ENCODE results near the gene RAET1E.
A peak's percentile ranks its signal among the peaks of the same experiment; 100 is the strongest.

The RAET1E gene

GRCh38 chr6:149888093-149888492 is 9.8 kb downstream of the RAET1E start:
- H3K4me3 ChIP-seq (ENCODE audit: control insufficient read depth, low read depth, low read length) = no peak overlapping the region
- TF ChIP-seq CTCF (conservative IDR thresholded peaks at IDR 0.05; ENCODE audit: control insufficient read depth, insufficient read depth, low read depth, low read length) = no peak
- DNase-seq (ENCODE audit: low read depth) = no peak

- peak; percentile 93 for DNase-seq (ENCODE audit: low read depth)
- no peak overlapping the region for H3K4me3 ChIP-seq (ENCODE audit: control insufficient read depth, low read depth, low read length)
- no peak for TF ChIP-seq CTCF (conservative IDR thresholded peaks at IDR 0.05; ENCODE audit: control insufficient read depth, insufficient read depth, low read depth, low read length)
Observed at GRCh38 chr6:149887343-149887742, 10.6 kb downstream of the RAET1E start.

GRCh38 chr6:149885888-149886287 is 12.0 kb downstream of the RAET1E start:
- H3K4me3 ChIP-seq (ENCODE audit: control insufficient read depth, low read depth, low read length) = no peak overlapping the region
- TF ChIP-seq CTCF (conservative IDR thresholded peaks at IDR 0.05; ENCODE audit: control insufficient read depth, insufficient read depth, low read depth, low read length) = no peak
- DNase-seq (ENCODE audit: low read depth) = no peak

GRCh38 chr6:149884617-149885016 is 13.3 kb downstream of the RAET1E start:
- no peak for TF ChIP-seq CTCF (conservative IDR thresholded peaks at IDR 0.05; ENCODE audit: control insufficient read depth, insufficient read depth, low read depth, low read length)
- no peak overlapping the region for H3K4me3 ChIP-seq (ENCODE audit: control insufficient read depth, low read depth, low read length)
- DNase-seq (ENCODE audit: low read depth) = no peak

- no peak overlapping the region for H3K4me3 ChIP-seq (ENCODE audit: control insufficient read depth, low read depth, low read length)
- TF ChIP-seq CTCF (conservative IDR thresholded peaks at IDR 0.05; ENCODE audit: control insufficient read depth, insufficient read depth, low read depth, low read length) = no peak
- DNase-seq (ENCODE audit: low read depth) = peak; percentile 42
Observed at GRCh38 chr6:149884215-149884614, 13.7 kb downstream of the RAET1E start.

- no peak for DNase-seq (ENCODE audit: low read depth)
- no peak overlapping the region for H3K4me3 ChIP-seq (ENCODE audit: control insufficient read depth, low read depth, low read length)
- no peak for TF ChIP-seq CTCF (conservative IDR thresholded peaks at IDR 0.05; ENCODE audit: control insufficient read depth, insufficient read depth, low read depth, low read length)
Observed at GRCh38 chr6:149881860-149882259, 16.1 kb downstream of the RAET1E start.

Data from fibroblast of mammary gland (primary cell).